ENCODE results near the gene IL17RC. TPM values are rescaled to one million over a fixed set of nuclear protein-coding genes. Genes with fewer than 3 reads are reported as not detected.

The IL17RC gene
- polyA plus RNA-seq, 3 donors = 20.7 to 71.8 (median 41.2) TPM

DNA sequence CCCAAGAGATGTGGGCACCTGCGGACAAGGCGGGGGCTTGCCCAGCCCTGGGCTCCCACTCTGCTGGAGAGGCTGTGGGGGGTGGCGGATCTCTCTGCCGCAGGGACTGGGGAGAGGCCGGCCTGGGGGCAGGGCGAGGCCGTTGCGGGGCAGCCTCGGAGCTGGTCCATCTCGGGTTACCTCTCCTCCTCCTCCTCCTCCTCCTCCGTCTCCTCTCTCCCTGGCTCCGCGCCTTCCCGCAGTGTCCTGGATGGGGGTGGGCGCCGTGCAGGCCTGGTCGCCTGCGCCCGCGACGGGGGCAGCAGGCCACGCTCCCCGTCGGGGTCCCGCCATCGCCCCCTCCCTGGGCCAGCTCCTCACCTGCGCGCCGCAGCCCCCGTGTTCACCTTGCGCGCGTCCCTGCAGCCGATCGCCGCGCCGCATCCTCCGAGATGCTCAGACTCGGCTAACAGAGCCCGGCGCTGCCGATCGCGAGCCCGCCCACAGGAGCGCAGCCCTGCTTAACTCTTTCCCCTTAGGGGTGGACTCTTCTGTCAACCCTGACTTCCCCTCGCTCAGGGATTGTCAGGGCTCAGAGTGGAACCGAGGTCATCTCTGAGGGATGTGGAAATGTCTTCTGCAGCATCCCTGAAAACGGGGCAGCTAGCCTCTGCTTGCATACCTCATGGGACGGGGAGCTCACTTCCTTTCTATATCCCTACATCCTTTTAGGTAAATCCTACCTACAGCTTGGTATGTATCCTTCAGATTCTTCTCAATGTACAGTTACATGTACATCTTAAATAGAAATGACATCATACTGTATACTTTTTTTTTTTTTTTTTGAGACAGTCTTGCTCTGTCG lies 35.3 kb downstream of the IL17RC start, which contains the start of gene PRRT3:
TSS of gene PRRT3 (minus strand) at position 447 of the 844 bp plus-strand sequence. CDS start 2,293 bp downstream, outside the sequence.
- H3K27ac ChIP-seq (ENCODE audit: low read depth, low read length) = no peak within 1 kb of the TSS
- 2 to 13% (median 4%) methylated on average over 18 to 52 of the region's 52 CpGs for WGBS, 3 donors

DNA sequence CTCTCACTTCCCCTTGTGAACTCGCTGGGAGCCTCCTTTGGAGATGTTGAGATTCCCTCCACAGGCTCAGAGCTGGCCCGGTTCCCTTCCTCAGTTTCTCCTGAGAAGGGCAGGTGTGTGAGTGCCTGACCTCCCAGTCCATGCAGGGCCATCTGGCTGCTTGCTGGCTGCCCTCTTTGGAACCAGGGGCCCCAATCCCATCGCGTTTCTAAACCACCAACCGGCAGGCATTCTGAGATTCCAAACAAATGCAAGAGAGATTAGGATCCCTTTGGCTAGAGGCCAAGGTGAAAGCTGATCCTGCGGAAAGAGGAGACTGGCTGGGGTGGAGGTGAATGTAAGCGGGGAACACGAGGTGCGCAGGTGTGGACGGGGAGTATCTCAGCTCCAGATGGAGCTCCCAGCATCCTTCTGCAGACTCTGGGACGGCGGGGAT lies 38.2 kb downstream of the IL17RC start:
- 27 to 59% (median 59%) methylated on average over 12 of the region's 12 CpGs for WGBS, 3 donors
- H3K27ac ChIP-seq (ENCODE audit: low read depth, low read length) = no peak overlapping the region

DNA sequence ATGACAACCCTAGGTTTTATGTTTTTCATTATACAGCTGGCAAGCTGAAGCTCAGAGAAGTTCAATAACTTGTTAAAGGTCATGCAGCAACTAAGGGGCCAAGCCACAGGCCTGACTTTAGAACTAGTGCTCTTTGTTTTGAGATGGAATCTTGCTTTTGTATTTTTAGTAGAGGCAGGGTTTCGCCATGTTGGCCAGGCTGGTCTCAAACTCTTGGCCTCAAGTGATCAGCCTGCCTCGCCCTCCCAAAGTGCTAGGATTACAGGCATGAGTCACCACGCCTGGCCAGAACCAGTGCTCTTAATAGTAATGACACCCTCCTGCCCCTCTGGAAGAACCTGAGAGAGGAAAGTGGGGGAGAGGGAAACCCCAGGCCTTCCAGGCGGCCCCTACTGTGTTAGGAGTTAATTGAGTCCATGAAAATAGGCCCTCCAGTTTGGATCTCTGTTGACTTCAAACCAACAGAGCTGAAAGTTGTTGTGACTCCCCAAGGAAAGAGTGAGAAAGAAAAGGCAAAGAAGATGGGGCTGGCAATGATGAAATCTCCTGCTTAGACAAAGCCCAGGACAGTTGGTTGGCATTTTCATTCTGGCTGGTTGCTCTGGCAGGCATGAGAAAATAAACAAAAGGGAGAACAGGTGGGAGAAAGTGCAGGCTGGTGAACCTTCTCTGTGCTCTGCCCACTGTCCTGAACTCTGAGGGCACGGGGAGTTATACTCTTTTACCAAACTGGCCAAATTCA lies 38.9 kb downstream of the IL17RC start:
- no peak overlapping the region for H3K27ac ChIP-seq (ENCODE audit: low read depth, low read length)
- 84 to 90% (median 88%) methylated on average over 5 of the region's 5 CpGs for WGBS, 3 donors

DNA sequence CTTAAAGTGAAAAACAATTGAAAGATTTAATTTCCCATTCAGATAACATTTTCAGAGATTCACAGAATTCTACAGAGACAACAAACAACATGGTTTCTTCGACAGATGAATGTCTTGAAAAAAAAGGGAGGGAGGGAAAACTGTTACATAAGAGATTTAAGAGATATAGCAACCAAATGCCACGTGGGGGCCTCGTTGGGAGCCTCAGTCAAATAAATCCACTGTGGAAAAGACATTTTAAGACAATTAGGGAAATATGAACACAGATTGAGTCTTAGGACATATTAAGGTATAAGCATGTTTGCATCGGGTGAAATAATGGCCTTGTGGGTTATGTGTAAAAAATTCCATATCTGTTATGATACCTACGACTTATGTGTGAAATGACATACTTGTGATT lies 40.3 kb downstream of the IL17RC start:
- H3K27ac ChIP-seq (ENCODE audit: low read depth, low read length) = no peak overlapping the region
- 45 to 60% (median 46%) methylated on average over 5 of the region's 5 CpGs for whole genome bisulfite sequencing, 3 donors

DNA sequence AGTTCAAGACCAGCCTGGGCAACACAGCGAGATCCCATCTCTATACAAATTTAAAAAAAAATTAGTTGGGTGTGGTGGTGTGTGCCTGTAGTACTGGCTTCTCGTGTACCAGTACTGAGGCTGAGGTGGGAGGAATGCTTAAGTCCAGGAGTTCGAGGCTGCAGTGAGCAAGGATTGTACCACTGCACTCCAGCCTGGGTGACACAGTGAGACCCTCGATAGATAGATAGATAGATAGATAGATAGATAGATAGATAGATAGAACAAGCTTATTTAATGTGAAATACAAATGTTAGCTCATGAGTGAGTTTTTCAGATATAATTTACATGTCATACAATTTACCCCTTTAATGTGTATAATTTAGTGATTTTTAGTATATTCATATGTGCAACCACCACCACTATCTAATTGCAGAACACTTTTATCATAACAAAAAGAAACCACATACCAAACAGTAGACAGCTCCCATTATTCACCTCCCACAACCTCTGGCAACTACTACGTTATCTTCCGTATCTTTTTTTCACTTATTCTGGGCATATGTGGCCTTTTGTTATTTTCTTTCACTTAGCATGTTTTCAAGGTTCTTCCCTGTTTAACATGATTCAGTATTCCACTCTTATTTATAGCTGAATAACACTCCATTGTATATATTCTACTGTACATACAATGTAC lies 48.4 kb downstream of the IL17RC start:
- 92 to 93% (median 92%) methylated on average over 6 of the region's 6 CpGs for WGBS, 3 donors
- no peak overlapping the region for H3K27ac ChIP-seq (ENCODE audit: low read depth, low read length)

DNA sequence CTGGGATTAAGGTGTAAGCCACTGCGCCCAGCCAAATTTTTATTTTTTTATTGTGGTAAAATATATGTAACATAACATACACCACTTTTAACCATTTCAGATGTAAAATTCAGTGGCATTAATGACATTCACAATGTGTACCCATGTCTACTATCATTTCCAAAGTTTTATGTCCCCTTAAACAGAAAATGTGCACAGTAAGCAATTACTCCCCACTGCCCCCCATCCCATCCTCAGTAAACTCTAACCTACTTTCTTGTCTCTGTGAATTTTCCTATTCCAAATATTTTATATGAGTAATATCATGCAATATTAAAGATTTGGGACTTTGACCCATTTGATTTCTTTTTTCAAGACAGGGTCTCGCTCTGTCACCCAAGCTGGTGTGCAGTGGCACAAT lies 49.9 kb downstream of the IL17RC start:
- 96 to 97% (median 96%) methylated on average over 2 of the region's 2 CpGs for WGBS, 3 donors
- H3K27ac ChIP-seq (ENCODE audit: low read depth, low read length) = no peak overlapping the region

DNA sequence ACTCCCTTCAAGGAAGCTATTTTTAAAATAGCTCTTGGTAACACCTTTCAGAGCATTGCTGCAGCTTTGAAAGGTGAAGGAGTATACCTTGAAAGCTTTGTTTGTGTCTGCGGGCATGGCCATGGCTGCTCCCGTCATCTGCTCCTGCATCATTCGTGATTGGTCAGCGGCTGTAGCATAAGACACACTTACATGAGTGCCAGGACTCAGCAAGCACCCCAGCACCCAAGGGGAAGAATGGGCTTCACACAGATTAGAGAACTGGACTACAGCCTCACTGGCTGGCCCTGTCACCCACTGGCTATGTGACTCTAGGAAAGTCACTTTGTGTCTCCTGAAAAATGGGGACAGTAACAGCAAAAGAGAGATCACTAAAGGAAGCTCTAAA lies 52.7 kb downstream of the IL17RC start:
- WGBS, 3 donors = 95 to 98% (median 95%) methylated on average over 4 of the region's 4 CpGs
- H3K27ac ChIP-seq (ENCODE audit: low read depth, low read length) = no peak overlapping the region

DNA sequence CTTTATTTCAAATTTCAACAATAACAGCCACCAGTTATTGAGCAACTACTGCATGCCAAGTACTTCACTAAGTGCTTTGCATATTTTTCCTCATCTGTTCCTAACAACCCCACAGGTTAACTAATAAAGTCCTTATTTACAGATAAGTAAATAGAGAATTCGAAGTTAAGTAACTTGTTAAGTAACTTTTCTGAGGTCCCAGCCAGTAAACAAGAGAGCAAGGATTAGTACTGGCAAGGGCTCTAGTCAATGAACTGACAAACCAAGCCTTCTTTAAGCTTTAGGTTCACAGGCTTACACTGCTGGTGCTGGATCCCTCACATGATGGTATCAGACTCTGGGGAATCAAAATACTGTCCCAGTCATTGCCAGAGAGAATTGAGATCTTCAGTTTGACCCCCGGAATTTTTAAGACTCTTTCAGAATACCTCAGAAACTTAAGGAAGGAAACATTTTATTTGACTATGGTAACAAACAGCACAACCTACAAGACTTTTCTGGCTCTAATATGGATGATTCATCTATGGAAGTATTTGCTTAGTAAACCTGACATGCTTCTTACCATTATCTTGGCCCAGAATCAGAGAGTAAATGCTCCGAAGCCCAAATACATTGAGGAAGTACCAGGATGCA lies 53.2 kb downstream of the IL17RC start:
- 79 to 91% (median 85%) methylated on average over 3 of the region's 3 CpGs for WGBS, 3 donors
- no peak overlapping the region for H3K27ac ChIP-seq (ENCODE audit: low read depth, low read length)

DNA sequence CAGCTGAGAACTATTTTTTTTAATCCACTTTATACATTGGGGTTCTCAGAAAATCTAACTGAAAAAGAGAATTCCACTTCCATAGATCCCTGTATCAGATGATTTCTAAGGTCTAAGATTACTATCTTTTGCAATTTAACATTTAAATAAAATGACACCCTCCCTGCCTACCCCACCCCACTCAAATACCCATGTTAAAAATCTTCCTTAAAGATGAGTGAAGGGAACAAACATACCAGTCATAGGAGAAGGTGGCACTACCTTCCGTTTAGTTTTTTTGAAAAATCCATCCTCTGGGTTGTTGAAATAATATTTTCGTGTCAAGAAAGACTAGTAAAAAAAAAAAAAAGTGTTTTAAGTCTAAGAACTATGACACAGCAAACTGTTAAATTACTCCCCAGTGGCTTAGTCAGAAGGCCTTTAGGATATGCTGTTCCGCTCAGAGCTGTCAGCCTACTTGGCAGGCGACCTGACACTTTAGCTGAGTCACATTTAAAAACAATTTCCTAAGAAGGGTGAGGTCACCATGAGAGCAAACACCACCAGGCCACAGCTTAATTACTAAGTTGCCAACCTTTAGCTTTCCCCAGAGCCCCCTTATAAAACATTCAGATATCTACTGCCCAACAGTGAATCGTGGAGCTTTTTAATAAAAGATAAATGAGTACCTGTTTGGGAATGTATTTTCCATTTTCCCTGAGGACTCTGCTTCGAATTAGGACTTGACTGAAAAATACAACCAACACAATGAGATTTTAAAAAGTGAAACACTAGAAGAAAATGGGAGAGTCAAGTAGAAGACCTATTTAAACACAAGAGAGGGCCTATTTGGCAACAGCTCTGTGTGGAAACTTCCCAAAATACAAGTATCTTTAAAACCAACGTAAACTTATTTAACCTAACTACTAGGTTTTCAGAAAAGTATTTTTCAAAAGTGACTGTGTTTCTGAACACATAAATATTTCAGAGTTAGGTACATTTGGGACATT lies 60.1 kb downstream of the IL17RC start:
- no peak overlapping the region for H3K27ac ChIP-seq (ENCODE audit: low read depth, low read length)
- 22 to 35% (median 23%) methylated on average over 7 of the region's 7 CpGs for whole genome bisulfite sequencing, 3 donors

DNA sequence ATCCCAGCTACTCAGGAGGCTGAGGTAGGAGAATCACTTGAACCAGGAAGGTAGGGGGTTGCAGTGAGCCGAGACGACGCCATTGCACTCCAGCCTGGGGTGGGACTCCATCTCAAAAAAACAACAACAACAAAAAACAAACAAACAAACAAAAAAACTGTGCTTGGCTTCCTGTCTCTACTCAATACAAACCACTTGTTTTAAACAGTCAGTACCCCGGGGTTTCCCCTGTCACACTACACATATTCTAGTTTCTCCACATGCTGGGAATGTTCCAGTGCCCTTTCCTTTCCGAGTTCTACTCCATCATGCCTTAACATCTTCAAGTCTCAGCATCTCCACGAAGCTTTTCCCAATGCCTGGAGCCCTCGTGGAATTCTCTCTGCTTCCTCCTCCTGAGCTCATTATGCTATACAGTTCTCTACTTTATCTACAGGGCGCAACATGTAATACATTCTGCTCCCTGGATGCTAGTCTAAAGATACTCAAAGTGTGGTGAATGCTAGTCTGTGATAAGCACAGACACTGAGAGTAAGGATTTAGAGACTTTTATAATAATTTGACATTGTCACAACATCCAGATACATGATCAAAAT lies 61.9 kb downstream of the IL17RC start:
- 86 to 93% (median 86%) methylated on average over 8 of the region's 8 CpGs for WGBS, 3 donors
- no peak overlapping the region for H3K27ac ChIP-seq (ENCODE audit: low read depth, low read length)

DNA sequence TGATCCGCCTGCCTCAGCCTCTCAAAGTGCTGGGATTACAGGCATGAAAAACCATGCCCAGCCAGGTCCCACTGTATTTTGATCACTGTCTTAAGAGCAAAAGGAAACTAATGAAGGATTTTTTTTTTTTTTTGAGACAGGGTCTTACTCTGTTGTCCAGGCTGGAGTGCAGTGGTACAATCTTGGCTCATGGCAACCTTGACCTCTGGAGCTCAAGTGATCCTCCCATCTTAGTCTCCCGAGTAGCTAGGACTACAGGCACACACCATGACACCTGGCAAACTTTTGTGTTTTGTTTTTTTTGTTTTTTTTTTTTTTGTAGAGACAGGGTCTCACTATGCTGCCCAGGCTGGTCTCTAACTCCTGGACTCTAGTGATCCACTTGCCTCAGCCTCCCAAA lies 63.4 kb downstream of the IL17RC start:
- H3K27ac ChIP-seq (ENCODE audit: low read depth, low read length) = no peak overlapping the region
- 94 to 97% (median 95%) methylated on average over 2 of the region's 2 CpGs for WGBS, 3 donors

Other genes starting within 250 kb of the IL17RC start
- under 1 TPM in 2 of 3 donors, not detected in 1; 0.06 to 0.09 TPM for gene CPNE9, start 213.3 kb upstream of the IL17RC start, polyA plus RNA-seq
- 10 to 100 TPM in 1 of 3 donors, 1 to 10 TPM in 2; 4.8 to 12.8 (median 7.5) TPM for gene BRPF1, start 185.4 kb upstream of the IL17RC start, polyA plus RNA-seq
- gene OGG1, start 167.1 kb upstream of the IL17RC start, polyA plus RNA-seq = 10 to 100 TPM in 2 of 3 donors, 1 to 10 TPM in 1; 8.6 to 24.4 (median 13.9) TPM
- gene CAMK1, start 147.2 kb upstream of the IL17RC start, polyA plus RNA-seq = 100 to 1,000 TPM in 1 of 3 donors, 10 to 100 TPM in 2; 13.4 to 121 (median 80.1) TPM
- gene TADA3, start 124.6 kb upstream of the IL17RC start, polyA plus RNA-seq = 10 to 100 TPM; 21.0 to 49.8 (median 38.0) TPM
- gene ARPC4, start 124.0 kb upstream of the IL17RC start, polyA plus RNA-seq = 100 to 1,000 TPM in 2 of 3 donors, 10 to 100 TPM in 1; 68.9 to 121 (median 111) TPM
- 10 to 100 TPM; 18.4 to 39.7 (median 28.9) TPM for gene TTLL3, start 106.8 kb upstream of the IL17RC start, polyA plus RNA-seq
- gene RPUSD3, start 73.1 kb upstream of the IL17RC start, polyA plus RNA-seq = 10 to 100 TPM; 20.7 to 27.8 (median 25.6) TPM
- 1,000 to 10,000 TPM in 1 of 3 donors, 100 to 1,000 TPM in 2; 128 to 1,587 (median 499) TPM for gene CIDEC, start 36.8 kb upstream of the IL17RC start, polyA plus RNA-seq
- gene JAGN1, start 26.5 kb upstream of the IL17RC start, polyA plus RNA-seq = 10 to 100 TPM; 33.7 to 58.7 (median 39.5) TPM
- 1 to 10 TPM; 6.4 to 7.3 (median 6.7) TPM for gene IL17RE, start 14.2 kb upstream of the IL17RC start, polyA plus RNA-seq
- gene CRELD1, start 16.7 kb downstream of the IL17RC start, polyA plus RNA-seq = 10 to 100 TPM; 28.4 to 36.0 (median 33.8) TPM
- gene PRRT3, start 35.3 kb downstream of the IL17RC start, polyA plus RNA-seq = 1 to 10 TPM in 2 of 3 donors, under 1 TPM in 1; 0.56 to 1.6 (median 1.4) TPM
- gene EMC3, start 69.7 kb downstream of the IL17RC start, polyA plus RNA-seq = 100 to 1,000 TPM in 1 of 3 donors, 10 to 100 TPM in 2; 36.3 to 153 (median 66.1) TPM
- 1 to 10 TPM in 2 of 3 donors, under 1 TPM in 1; 0.45 to 1.7 (median 1.3) TPM for gene FANCD2, start 109.3 kb downstream of the IL17RC start, polyA plus RNA-seq
- not detected for gene FANCD2OS, start 191.2 kb downstream of the IL17RC start, polyA plus RNA-seq
- 100 to 1,000 TPM in 2 of 3 donors, 10 to 100 TPM in 1; 80.1 to 293 (median 194) TPM for gene BRK1, start 198.6 kb downstream of the IL17RC start, polyA plus RNA-seq
- 10 to 100 TPM; 12.4 to 32.5 (median 17.5) TPM for gene VHL, start 224.7 kb downstream of the IL17RC start, polyA plus RNA-seq
- 10 to 100 TPM in 1 of 3 donors, 1 to 10 TPM in 1, under 1 TPM in 1; 0.67 to 10.4 (median 2.6) TPM for gene IRAK2, start 247.8 kb downstream of the IL17RC start, polyA plus RNA-seq